Stimulated activated naive CD8-positive, alpha-beta T cell treated with anti-CD3 and anti-CD28 coated beads, Interleukin-15, Interleukin-2, amounts not matched to agents 100 ng/mL and 50 ng/mL, for 24 hours (primary cell): Measurements from ENCODE around the gene EPB41L4A.
"Not testable (repeated sequence)": the region's sequence is repeated elsewhere in the genome, so short reads cannot be mapped to it uniquely, and the experiment has no call there.

Experiments used
- H3K27ac Mint-ChIP-seq: one replicate; pipeline ENCODE4 v1.8.0; 2021; ENCODE audit warnings: mild to moderate bottlenecking, mixed read lengths
- H3K27me3 Mint-ChIP-seq: one replicate; pipeline ENCODE4 v1.8.0; 2021; ENCODE audit warnings: mixed read lengths
- H3K36me3 Mint-ChIP-seq: one replicate; pipeline ENCODE4 v1.8.0; 2021; ENCODE audit warnings: low read depth, mixed read lengths
- H3K4me1 Mint-ChIP-seq: one replicate; pipeline ENCODE4 v1.8.0; 2021; ENCODE audit warnings: low read depth, mixed read lengths
- H3K4me3 Mint-ChIP-seq: one replicate; pipeline ENCODE4 v1.8.0; 2021; ENCODE audit warnings: mild to moderate bottlenecking, mixed read lengths
- H3K9me3 Mint-ChIP-seq: one replicate; pipeline ENCODE4 v1.8.0; 2021; ENCODE audit warnings: mixed read lengths

The EPB41L4A gene

GRCh38 chr5:112419164-112419985, at the start of gene EPB41L4A:
EPB41L4A (minus strand) TSS chr5:112419277; CDS start chr5:112419039, 238 bp downstream.
- Mint-ChIP-seq H3K9me3 (no peaks in the 10 kb centered on the region), H3K27ac (peak within 1 kb of the TSS; percentile 19), H3K36me3 (no peaks in the 10 kb centered on the region)

DNA sequence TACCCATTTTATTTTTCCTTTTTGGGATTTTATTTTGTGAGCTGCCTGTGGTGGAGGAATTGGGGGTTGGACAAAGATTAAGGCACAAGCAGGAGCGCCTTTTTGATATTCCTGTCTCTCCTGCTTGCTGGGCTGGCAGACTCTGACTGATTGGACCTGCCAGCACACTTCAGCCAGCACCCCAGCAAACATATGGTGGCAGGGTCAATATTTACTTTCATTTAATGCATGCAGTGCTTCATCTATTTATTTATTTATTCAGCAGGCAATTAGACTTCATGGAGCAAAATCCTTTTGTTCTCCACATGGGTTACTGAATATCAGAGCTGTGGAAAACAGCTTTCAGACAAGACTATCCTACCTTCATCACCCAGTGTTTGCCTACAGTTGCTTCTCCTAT, 48.4 kb upstream of the EPB41L4A start:
- no peak overlapping the region for H3K27ac Mint-ChIP-seq
- no peaks in the 10 kb centered on the region for H3K9me3 Mint-ChIP-seq
- no peaks in the 10 kb centered on the region for H3K36me3 Mint-ChIP-seq
- H3K27me3 Mint-ChIP-seq = peaks cover 26% of the 10 kb centered on the region
- H3K4me1 Mint-ChIP-seq = no peaks in the 10 kb centered on the region
- H3K4me3 Mint-ChIP-seq = no peak overlapping the region

More at GRCh38 chr5:112419164-112419985, at the start of gene EPB41L4A:
- H3K4me3 Mint-ChIP-seq = peak within 1 kb of the TSS; percentile 77
- peaks cover 13% of the 10 kb centered on the region for H3K4me1 Mint-ChIP-seq
- peaks cover 67% of the 10 kb centered on the region for H3K27me3 Mint-ChIP-seq

- not testable (repeated sequence) for H3K36me3 Mint-ChIP-seq, H3K27ac Mint-ChIP-seq, H3K9me3 Mint-ChIP-seq, H3K4me3 Mint-ChIP-seq, H3K4me1 Mint-ChIP-seq
- peaks cover 19% of the 10 kb centered on the region for H3K27me3 Mint-ChIP-seq
These were observed 47.2 kb upstream of the EPB41L4A start for GRCh38 chr5:112466261-112466660.

- not testable (repeated sequence) for H3K4me3 Mint-ChIP-seq, H3K4me1 Mint-ChIP-seq, H3K9me3 Mint-ChIP-seq, H3K36me3 Mint-ChIP-seq, H3K27ac Mint-ChIP-seq, H3K27me3 Mint-ChIP-seq
These were observed 28.2 kb upstream of the EPB41L4A start for GRCh38 chr5:112447187-112447760.

- H3K27ac Mint-ChIP-seq = no peak overlapping the region
- H3K27me3 Mint-ChIP-seq = no peaks in the 10 kb centered on the region
- H3K4me1 Mint-ChIP-seq = no peaks in the 10 kb centered on the region
- H3K36me3 Mint-ChIP-seq = no peaks in the 10 kb centered on the region
- H3K4me3 Mint-ChIP-seq = no peak overlapping the region
- no peaks in the 10 kb centered on the region for H3K9me3 Mint-ChIP-seq
These were observed 26.7 kb upstream of the EPB41L4A start for GRCh38 chr5:112445626-112446350.

- not testable (repeated sequence) for H3K27ac Mint-ChIP-seq, H3K27me3 Mint-ChIP-seq, H3K36me3 Mint-ChIP-seq, H3K9me3 Mint-ChIP-seq, H3K4me3 Mint-ChIP-seq, H3K4me1 Mint-ChIP-seq
These were observed 24.9 kb upstream of the EPB41L4A start for GRCh38 chr5:112443932-112444331.

- H3K27ac Mint-ChIP-seq = no peak overlapping the region
- no peaks in the 10 kb centered on the region for H3K4me1 Mint-ChIP-seq
- H3K27me3 Mint-ChIP-seq = peaks cover 6% of the 10 kb centered on the region
- peaks cover 5% of the 10 kb centered on the region for H3K9me3 Mint-ChIP-seq
- H3K36me3 Mint-ChIP-seq = no peaks in the 10 kb centered on the region
- H3K4me3 Mint-ChIP-seq = no peak overlapping the region
These were observed 21.0 kb upstream of the EPB41L4A start for GRCh38 chr5:112440031-112440430.

DNA sequence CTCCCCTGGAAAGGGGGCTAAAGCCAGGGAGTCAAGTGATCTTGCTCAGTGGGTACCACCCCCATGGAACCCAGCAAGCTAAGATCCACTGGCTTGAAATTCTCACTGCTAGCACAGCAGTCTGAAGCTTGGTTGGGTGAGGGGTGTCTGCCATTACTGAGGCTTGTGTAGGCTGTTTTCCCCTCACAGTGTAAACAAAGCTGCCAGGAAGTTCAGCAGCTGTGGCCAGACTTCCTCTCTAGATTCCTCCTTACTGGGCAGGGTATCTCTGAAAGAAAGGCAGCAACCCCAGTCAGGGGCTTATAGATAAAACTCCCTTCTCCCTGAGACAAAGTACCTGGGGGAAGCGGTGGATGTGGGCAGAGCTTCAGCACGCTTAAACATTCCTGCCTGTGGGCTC, 17.1 kb upstream of the EPB41L4A start:
- no peak overlapping the region for H3K4me3 Mint-ChIP-seq
- H3K27ac Mint-ChIP-seq = no peak overlapping the region
- H3K27me3 Mint-ChIP-seq = peaks cover 18% of the 10 kb centered on the region
- H3K36me3 Mint-ChIP-seq = no peaks in the 10 kb centered on the region
- H3K9me3 Mint-ChIP-seq = peaks cover 9% of the 10 kb centered on the region
- no peaks in the 10 kb centered on the region for H3K4me1 Mint-ChIP-seq

DNA sequence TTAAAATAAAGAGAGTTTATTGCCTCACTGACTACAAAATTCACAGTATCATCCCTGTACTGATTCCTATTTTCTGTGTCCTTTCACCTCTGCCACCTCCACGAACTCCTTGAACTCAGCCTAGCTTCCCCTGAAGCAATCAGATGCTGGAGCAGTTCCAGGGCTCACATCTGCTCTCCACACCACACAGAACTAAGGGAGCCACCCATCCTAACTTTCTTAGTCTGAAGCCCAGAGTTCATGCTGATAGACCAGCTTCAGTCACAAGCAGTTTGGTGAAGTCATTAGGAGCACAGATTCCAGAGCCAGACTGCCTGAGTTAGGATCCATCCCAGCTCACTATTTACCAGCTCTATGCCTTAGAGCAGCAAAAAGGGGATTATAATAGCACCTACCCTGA, 15.6 kb upstream of the EPB41L4A start:
- H3K9me3 Mint-ChIP-seq = peaks cover 5% of the 10 kb centered on the region
- peaks cover 23% of the 10 kb centered on the region for H3K27me3 Mint-ChIP-seq
- no peak overlapping the region for H3K4me3 Mint-ChIP-seq
- no peaks in the 10 kb centered on the region for H3K36me3 Mint-ChIP-seq
- H3K27ac Mint-ChIP-seq = no peak overlapping the region
- H3K4me1 Mint-ChIP-seq = no peaks in the 10 kb centered on the region

- not testable (repeated sequence) for H3K9me3 Mint-ChIP-seq, H3K27ac Mint-ChIP-seq, H3K4me1 Mint-ChIP-seq, H3K36me3 Mint-ChIP-seq, H3K4me3 Mint-ChIP-seq
- peaks cover 45% of the 10 kb centered on the region for H3K27me3 Mint-ChIP-seq
These were observed 7.1 kb upstream of the EPB41L4A start for GRCh38 chr5:112426202-112426601.

DNA sequence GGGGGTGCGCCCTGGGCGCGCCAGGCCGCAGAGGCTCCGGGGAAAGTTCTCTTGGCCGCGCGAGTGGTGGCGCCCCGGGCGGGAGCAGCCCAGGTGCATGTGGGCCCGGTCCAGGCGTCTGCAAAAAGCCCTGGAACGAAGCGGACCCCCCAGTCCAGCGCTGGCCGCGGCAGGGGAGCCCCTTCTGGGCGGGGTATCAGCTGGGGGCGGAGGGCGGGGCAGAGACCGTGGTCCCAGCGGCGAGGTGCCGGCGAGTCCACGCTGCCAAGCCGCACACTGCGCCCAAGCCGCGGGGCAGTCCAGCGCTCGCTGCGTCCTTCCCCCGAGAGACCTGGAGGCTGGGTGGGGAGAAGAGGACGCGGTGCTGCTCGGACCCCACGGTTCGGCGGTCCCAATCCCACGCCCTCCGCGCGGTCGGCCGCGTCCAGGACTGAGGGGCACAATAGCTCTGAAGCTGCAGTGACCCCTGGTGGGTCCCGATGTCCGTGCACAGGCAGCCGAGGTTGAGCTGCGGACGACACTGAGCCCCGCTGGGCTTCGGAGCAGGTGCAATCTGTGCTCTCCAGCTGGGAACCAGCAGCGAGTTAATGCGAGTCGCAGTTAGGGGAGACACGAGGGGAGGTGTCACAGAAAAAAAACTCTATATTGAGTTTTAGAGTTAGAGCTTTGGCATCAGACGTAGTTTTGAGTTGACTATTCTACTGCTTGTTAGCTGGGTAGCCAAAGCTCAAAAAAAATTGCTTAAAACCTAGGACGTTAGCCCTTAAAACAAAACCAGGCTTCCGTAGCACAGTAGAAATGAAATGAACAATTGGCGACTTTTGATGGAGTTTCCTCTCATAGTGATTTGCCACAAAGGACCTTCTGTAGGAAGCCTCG, 1.1 kb upstream of the EPB41L4A start:
- peaks cover 13% of the 10 kb centered on the region for H3K4me1 Mint-ChIP-seq
- H3K36me3 Mint-ChIP-seq = no peaks in the 10 kb centered on the region
- H3K27ac Mint-ChIP-seq = no peak overlapping the region
- H3K9me3 Mint-ChIP-seq = no peaks in the 10 kb centered on the region
- peaks cover 67% of the 10 kb centered on the region for H3K27me3 Mint-ChIP-seq
- H3K4me3 Mint-ChIP-seq = peak overlapping the region; percentile 69

DNA sequence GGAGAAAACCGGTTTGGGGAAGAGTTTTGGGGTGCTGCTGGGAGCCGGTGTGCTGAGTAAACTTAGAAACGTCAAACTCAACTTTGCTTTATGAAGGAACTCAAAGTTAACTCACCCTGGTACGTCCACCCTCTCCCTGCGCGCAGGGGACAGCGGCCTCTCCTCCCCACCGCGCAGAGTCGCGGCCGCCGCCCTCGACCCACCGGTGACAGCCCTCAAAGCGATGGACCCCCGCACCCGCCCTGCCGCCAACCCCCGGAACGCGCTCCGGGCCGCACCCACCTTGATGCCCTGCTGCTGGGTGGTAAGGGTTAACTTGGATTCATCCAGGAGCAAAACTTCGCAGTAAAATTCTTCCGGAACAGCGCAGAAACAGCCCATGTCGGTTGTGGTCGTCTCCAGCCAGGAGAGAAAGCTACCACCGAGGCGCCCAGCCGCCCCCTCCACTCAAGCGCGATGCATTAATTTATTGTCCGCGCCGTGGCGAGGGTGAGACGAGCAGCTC, 366 bp downstream of the EPB41L4A start:
- peaks cover 13% of the 10 kb centered on the region for H3K4me1 Mint-ChIP-seq

GRCh38 chr5:112417931-112418658, 982 bp downstream of the EPB41L4A start:
- H3K27ac Mint-ChIP-seq = peak overlapping the region; percentile 19
- H3K9me3 Mint-ChIP-seq = no peaks in the 10 kb centered on the region
- H3K36me3 Mint-ChIP-seq = no peaks in the 10 kb centered on the region
- H3K4me1 Mint-ChIP-seq = peaks cover 13% of the 10 kb centered on the region
- H3K27me3 Mint-ChIP-seq = peaks cover 74% of the 10 kb centered on the region
- peak overlapping the region; percentile 77 for H3K4me3 Mint-ChIP-seq

More for the DNA sequence above, 366 bp downstream of the EPB41L4A start:
- Mint-ChIP-seq H3K36me3 (no peaks in the 10 kb centered on the region), H3K4me3 (peak overlapping the region; percentile 77), H3K27me3 (peaks cover 70% of the 10 kb centered on the region), H3K9me3 (no peaks in the 10 kb centered on the region), H3K27ac (no peak overlapping the region)

GRCh38 chr5:112415552-112415951, 3.5 kb downstream of the EPB41L4A start:
- Mint-ChIP-seq H3K27ac (no peak overlapping the region), H3K4me3 (no peak overlapping the region), H3K4me1 (peaks cover 13% of the 10 kb centered on the region), H3K27me3 (peaks cover 69% of the 10 kb centered on the region), H3K9me3 (no peaks in the 10 kb centered on the region), H3K36me3 (no peaks in the 10 kb centered on the region)
